Esophagus (tissue), 2 donors: Measurements from ENCODE around the gene FASN. TPM values are rescaled to one million over a fixed set of nuclear protein-coding genes. Genes with fewer than 3 reads are reported as not detected.

Experiments
- H3K27ac ChIP-seq, 2 donors: one replicate each; pipeline ENCODE4 v1.5.1; 2013; ENCODE audit warnings: low read depth in 2 of 2, mild to moderate bottlenecking in 2 of 2, inconsistent platforms in 1 of 2, low read length in 1 of 2, moderate library complexity in 1 of 2
- H3K27me3 ChIP-seq, 2 donors: one replicate each; pipeline ENCODE4 v1.6.1; 2013; ENCODE audit warnings: low read length in 2 of 2, control low read depth in 1 of 2, mild to moderate bottlenecking in 1 of 2; ENCODE audit not compliant: insufficient read depth in 2 of 2, control insufficient read depth in 1 of 2
- H3K36me3 ChIP-seq, 2 donors: one replicate each; pipeline ENCODE4 v1.6.1; 2013; ENCODE audit warnings: low read length in 1 of 2; ENCODE audit not compliant: control insufficient read depth in 2 of 2, insufficient read depth in 2 of 2
- H3K4me1 ChIP-seq, 2 donors: one replicate each; pipeline ENCODE4 v1.6.1; 2013; ENCODE audit warnings: low read length in 1 of 2; ENCODE audit not compliant: control insufficient read depth in 2 of 2, insufficient read depth in 2 of 2
- H3K4me3 ChIP-seq, 2 donors: one replicate each; pipeline ENCODE4 v1.5.1; 2013; ENCODE audit warnings: low read length in 2 of 2, mild to moderate bottlenecking in 2 of 2, low read depth in 1 of 2, moderate library complexity in 1 of 2
- H3K9me3 ChIP-seq, 2 donors: one replicate each; pipeline ENCODE4 v1.6.1; 2013; ENCODE audit warnings: mild to moderate bottlenecking in 2 of 2, low read depth in 1 of 2, low read length in 1 of 2, moderate library complexity in 1 of 2; ENCODE audit not compliant: control insufficient read depth in 2 of 2, insufficient read depth in 1 of 2
- WGBS, 2 donors: extraction: QIAGEN DNeasy Blood & Tissue Kit; methylation state at CpG; one replicate each; pipeline ENCODE4 v1.1.7; 2013; 5-methylcytosine and 5-hydroxymethylcytosine counted together
- polyA plus RNA-seq, 2 donors: library from polyadenylated mRNA; stranded (reverse); fragments of 200-250 nt; gene quantifications; one replicate each; pipeline ENCODE4 v1.2.3, GENCODE V29; 2013
- donor health status: healthy with polysubstance abuse.
- donor health status: Bipolar disorder and iron deficiency.

The FASN gene
- polyA plus RNA-seq, 2 donors: 92.2 to 95.9 TPM

- Histone ChIP-seq H3K4me3 (no peak overlapping the region), H3K4me1 (no peaks in the 10 kb centered on the region), H3K27me3 (no peaks in the 10 kb centered on the region), H3K27ac (no peak overlapping the region), H3K9me3 (no peaks in the 10 kb centered on the region), H3K36me3 (no peaks in the 10 kb centered on the region)
- 83% methylated on average over 15 of the region's 15 CpGs for WGBS, 2 donors
These were observed 30.3 kb upstream of the FASN start for GRCh38 chr17:82128287-82128686.

- no peaks in the 10 kb centered on the region for H3K36me3 ChIP-seq
- no peak overlapping the region for H3K27ac ChIP-seq
- WGBS, 2 donors: 89% methylated on average over 9 of the region's 9 CpGs
- no peak overlapping the region for H3K4me3 ChIP-seq
- H3K9me3 ChIP-seq: no peaks in the 10 kb centered on the region
- no peaks in the 10 kb centered on the region for H3K27me3 ChIP-seq
- no peaks in the 10 kb centered on the region for H3K4me1 ChIP-seq
These were observed 29.7 kb upstream of the FASN start for GRCh38 chr17:82127704-82128103.

- Histone ChIP-seq H3K27me3 (no peaks in the 10 kb centered on the region), H3K27ac (no peak overlapping the region), H3K36me3 (peaks cover 0 to 3% of the 10 kb centered on the region in 2 donors), H3K4me3 (no peak overlapping the region), H3K9me3 (no peaks in the 10 kb centered on the region), H3K4me1 (no peaks in the 10 kb centered on the region)
- 71 to 83% methylated on average over 11 of the region's 11 CpGs for WGBS, 2 donors
These were observed 29.2 kb upstream of the FASN start for GRCh38 chr17:82127315-82127595.

DNA sequence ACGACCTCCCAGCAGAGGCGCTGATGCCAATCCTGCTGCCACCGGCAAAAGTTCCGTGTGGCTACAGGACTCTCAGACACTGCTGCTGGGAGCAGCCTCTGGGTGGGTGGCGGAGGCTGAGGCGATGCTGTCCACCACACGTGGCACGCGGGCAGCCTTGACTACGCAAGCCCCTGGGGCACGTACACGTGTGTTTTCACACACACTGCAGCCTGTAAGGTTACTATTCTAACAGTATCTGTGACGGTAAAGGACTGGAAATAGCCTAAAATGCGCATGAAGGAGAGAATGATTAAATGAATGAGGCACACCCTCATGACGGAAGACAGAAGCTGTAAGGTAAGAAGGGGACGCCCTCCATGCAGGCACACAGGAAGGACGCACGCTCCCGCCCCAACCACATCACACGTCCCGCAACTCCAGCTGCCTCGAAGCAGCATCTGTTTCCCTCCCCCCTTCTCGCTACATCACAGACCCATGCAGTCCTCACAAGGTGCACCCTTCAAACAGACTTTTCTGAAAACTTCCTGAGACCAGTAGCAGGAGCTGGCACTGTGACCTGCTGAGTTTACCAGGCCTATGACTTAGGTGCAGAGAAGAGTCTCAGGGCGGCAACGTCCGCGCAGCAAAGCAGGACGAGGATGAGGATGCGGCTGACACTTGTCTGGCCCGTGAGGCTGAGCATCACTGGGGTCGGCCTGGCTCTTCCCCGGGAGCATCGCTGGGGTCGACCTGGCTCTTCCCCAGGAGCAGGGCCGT, 28.7 kb upstream of the FASN start:
- Histone ChIP-seq H3K4me3 (no peak overlapping the region), H3K9me3 (no peaks in the 10 kb centered on the region), H3K27ac (peak overlapping the region in 1 of 2 donors; percentile 8), H3K27me3 (no peaks in the 10 kb centered on the region), H3K36me3 (peaks cover 0 to 3% of the 10 kb centered on the region in 2 donors), H3K4me1 (no peaks in the 10 kb centered on the region)
- 82 to 83% methylated on average over 35 of the region's 35 CpGs for WGBS, 2 donors

DNA sequence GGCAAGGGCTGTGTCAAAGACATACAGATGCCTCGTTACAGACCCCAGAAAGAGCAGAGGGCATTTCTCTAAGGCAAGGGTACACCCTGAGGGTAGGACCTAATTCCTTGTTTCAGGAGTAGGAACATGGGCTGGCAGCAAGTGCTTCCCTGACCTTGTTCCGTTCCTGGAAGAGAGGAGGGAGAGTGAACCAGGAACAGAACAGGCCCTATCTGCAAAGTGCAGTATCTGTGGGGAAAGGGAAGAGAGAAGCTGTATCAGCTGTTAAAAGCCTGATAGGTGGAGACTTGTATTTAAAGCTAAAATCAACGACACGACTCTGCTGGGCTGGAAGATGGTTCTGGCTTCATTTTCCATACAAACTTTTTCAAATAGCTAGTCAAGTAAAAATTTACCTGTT, 26.1 kb upstream of the FASN start:
- no peak overlapping the region for H3K4me3 ChIP-seq
- H3K27me3 ChIP-seq: no peaks in the 10 kb centered on the region
- WGBS, 2 donors: 84 to 89% methylated on average over 4 of the region's 4 CpGs
- peaks cover 0 to 3% of the 10 kb centered on the region in 2 donors for H3K36me3 ChIP-seq
- no peaks in the 10 kb centered on the region for H3K9me3 ChIP-seq
- H3K4me1 ChIP-seq: no peaks in the 10 kb centered on the region
- no peak overlapping the region for H3K27ac ChIP-seq

- peaks cover 0 to 3% of the 10 kb centered on the region in 2 donors for H3K36me3 ChIP-seq
- whole genome bisulfite sequencing, 2 donors: 85 to 87% methylated on average over 30 to 32 of the region's 32 CpGs
These were observed 23.9 kb upstream of the FASN start for GRCh38 chr17:82121660-82122629.

DNA sequence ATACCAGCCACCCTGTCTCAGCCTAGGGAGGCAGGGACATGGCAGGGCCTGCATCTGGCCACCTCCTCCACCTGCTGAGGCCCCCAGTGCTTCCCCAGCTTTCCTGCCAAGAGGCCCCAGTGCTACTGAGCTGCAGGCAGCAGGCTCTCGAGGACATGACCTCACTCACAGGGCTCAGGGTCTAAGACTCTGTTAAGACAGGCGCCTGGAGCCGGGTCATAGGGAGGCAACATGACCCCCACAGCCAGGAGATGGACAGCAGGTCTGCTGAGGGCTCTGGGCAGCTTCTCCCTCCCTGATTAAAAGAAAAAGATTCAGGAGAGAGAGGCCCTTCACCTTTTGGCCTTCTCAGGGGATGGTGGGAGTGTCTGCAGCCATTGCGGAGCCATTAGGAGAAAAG, 23.2 kb upstream of the FASN start:
- Histone ChIP-seq H3K27me3 (no peaks in the 10 kb centered on the region), H3K9me3 (no peaks in the 10 kb centered on the region), H3K4me1 (no peaks in the 10 kb centered on the region), H3K36me3 (peaks cover 0 to 3% of the 10 kb centered on the region in 2 donors), H3K27ac (no peak overlapping the region), H3K4me3 (no peak overlapping the region)
- 71 to 90% methylated on average over 4 of the region's 4 CpGs for WGBS, 2 donors

More at GRCh38 chr17:82121660-82122629, 23.9 kb upstream of the FASN start:
- H3K9me3 ChIP-seq: no peaks in the 10 kb centered on the region
- H3K27ac ChIP-seq: no peak overlapping the region
- H3K27me3 ChIP-seq: no peaks in the 10 kb centered on the region
- H3K4me1 ChIP-seq: no peaks in the 10 kb centered on the region
- H3K4me3 ChIP-seq: no peak overlapping the region

DNA sequence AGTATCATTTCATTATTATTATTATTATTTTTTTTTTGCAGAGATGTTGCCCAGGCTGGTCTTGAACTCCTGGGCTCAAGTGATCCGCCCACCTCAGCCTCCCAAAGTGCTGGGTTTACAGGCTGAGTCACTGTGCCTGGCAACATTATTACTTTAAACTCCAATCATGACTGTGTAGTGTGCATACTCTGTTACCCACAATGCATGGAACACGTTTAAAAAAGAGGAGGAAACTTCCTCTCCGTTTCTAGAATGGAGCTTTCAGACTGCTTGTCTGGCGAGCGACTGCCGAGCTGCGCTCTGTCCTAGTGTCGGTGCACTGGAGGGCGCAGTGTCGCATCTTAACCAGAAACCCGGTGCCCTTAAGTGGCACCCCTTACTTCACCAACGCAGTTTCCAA, 22.1 kb upstream of the FASN start:
- Histone ChIP-seq H3K27me3 (no peaks in the 10 kb centered on the region), H3K36me3 (peaks cover 0 to 3% of the 10 kb centered on the region in 2 donors), H3K4me3 (no peak overlapping the region), H3K4me1 (no peaks in the 10 kb centered on the region), H3K27ac (no peak overlapping the region), H3K9me3 (no peaks in the 10 kb centered on the region)
- WGBS, 2 donors: 78 to 80% methylated on average over 12 of the region's 12 CpGs

GRCh38 chr17:82118815-82119380, 20.9 kb upstream of the FASN start:
- 84% methylated on average over 11 to 12 of the region's 12 CpGs for WGBS, 2 donors
- Histone ChIP-seq H3K36me3 (peaks cover 0 to 3% of the 10 kb centered on the region in 2 donors), H3K4me3 (no peak overlapping the region), H3K27ac (no peak overlapping the region), H3K27me3 (no peaks in the 10 kb centered on the region), H3K4me1 (no peaks in the 10 kb centered on the region), H3K9me3 (no peaks in the 10 kb centered on the region)
